Endodermal cell (in vitro differentiated cells): ENCODE results near the gene TBPL2. TPM values are rescaled to one million over a fixed set of nuclear protein-coding genes. Genes with fewer than 3 reads are reported as not detected.
"Not testable (repeated sequence)": the region's sequence is repeated elsewhere in the genome, so short reads cannot be mapped to it uniquely, and the experiment has no call there.

Experiments used
- DNase-seq: peaks from one replicate; pipeline ENCODE4 v3.0.0-alpha.2; 2017
- H3K27ac ChIP-seq: 2 replicates; pipeline ENCODE4 v1.5.1; 2013; ENCODE audit warnings: mild to moderate bottlenecking, low read depth, low read length, moderate library complexity
- H3K27me3 ChIP-seq: 2 replicates; pipeline ENCODE4 v1.6.1; 2013; ENCODE audit warnings: mild to moderate bottlenecking, low read length, moderate library complexity; ENCODE audit not compliant: insufficient read depth, control insufficient read depth, poor library complexity, severe bottlenecking
- H3K36me3 ChIP-seq: 2 replicates; pipeline ENCODE4 v1.7.0; 2013; ENCODE audit warnings: mild to moderate bottlenecking, low read length, moderate library complexity; ENCODE audit not compliant: control insufficient read depth, insufficient read depth
- H3K4me1 ChIP-seq: one replicate; pipeline ENCODE4 v1.7.0; 2013; ENCODE audit warnings: low read length; ENCODE audit not compliant: control insufficient read depth, insufficient read depth
- H3K4me3 ChIP-seq: 2 replicates; pipeline ENCODE4 v1.5.1; 2013; ENCODE audit warnings: mild to moderate bottlenecking, low read length, moderate library complexity
- H3K9ac ChIP-seq: 2 replicates; pipeline ENCODE4 v1.6.1; 2013; ENCODE audit warnings: mild to moderate bottlenecking, low read length, moderate library complexity; ENCODE audit not compliant: poor library complexity, severe bottlenecking; ENCODE audit errors: extremely low read depth
- H3K9me3 ChIP-seq: 2 replicates; pipeline ENCODE4 v1.6.1; 2013; ENCODE audit warnings: mild to moderate bottlenecking, low read length, moderate library complexity; ENCODE audit not compliant: control insufficient read depth
- H3K27ac Mint-ChIP-seq: 2 replicates; pipeline ENCODE4 v1.8.0; 2020; ENCODE audit warnings: mixed read lengths
- H3K27me3 Mint-ChIP-seq: 2 replicates; pipeline ENCODE4 v1.8.0; 2021; ENCODE audit warnings: mild to moderate bottlenecking, mixed read lengths; ENCODE audit not compliant: insufficient read depth
- H3K36me3 Mint-ChIP-seq: 2 replicates; pipeline ENCODE4 v1.8.0; 2020; ENCODE audit warnings: low read depth, mixed read lengths
- H3K4me1 Mint-ChIP-seq: 2 replicates; pipeline ENCODE4 v1.8.0; 2020; ENCODE audit warnings: mixed read lengths
- H3K4me3 Mint-ChIP-seq: 2 replicates; pipeline ENCODE4 v1.8.0; 2020; ENCODE audit warnings: mild to moderate bottlenecking, moderate library complexity, mixed read lengths
- H3K9me3 Mint-ChIP-seq: 2 replicates; pipeline ENCODE4 v1.8.0; 2020; ENCODE audit warnings: mild to moderate bottlenecking, mixed read lengths
- CTCF ChIP-seq: fragments of 200-600 bp; sonication (generic); conservative IDR thresholded peaks from 2 replicates; pipeline ENCODE4 v1.5.0; 2021; ENCODE audit warnings: antibody characterized with exemption, mild to moderate bottlenecking
- WGBS, 2 experiments: methylation state at CpG; one replicate each; pipeline versions ENCODE4 v1.1.5 to v1.1.7; 2013; ENCODE audit warnings: missing lambda C conversion rate in 2 of 2, mixed read lengths in 1 of 2; ENCODE audit not compliant: insufficient coverage in 1 of 2, insufficient read length in 1 of 2; 5-methylcytosine and 5-hydroxymethylcytosine counted together
- total RNA-seq, 2 donors: library from RNA; stranded (reverse); fragmentation: NEBNext Ultra II Directional in 1 of 2; extraction: Animal tissue kit (Norgen Biotek cat#: 25700) in 1 of 2; gene quantifications; 2 replicates in 1 of 2; 3 replicates in 1 of 2; pipeline ENCODE4 v1.2.1, GENCODE V29; 2021

The TBPL2 gene
- total RNA-seq, 2 donors from 2014 or later = not detected

DNA sequence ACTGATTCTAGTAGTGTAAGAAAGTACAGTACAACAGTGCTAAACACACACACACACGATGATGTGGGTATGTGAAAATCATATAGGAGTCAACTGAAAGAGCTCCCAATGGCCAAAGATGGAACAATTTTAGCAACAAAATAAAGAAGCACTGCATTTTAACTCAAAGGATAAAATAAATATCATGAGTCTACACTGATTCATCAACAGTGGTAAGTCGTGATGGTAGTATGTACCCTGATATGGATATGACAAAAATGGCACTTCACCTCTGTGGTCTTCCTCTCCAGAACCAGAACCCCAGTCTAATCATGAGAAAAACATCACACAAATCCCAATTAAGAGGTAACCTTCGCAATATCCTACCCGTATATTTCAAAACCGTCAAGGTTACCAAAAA lies 41.4 kb upstream of the TBPL2 start:
- no peak overlapping the region for H3K27ac ChIP-seq
- no peak overlapping the region for H3K9ac ChIP-seq
- no peak for TF ChIP-seq CTCF

GRCh38 chr14:55477680-55478079 lies 37.3 kb upstream of the TBPL2 start:
- TF ChIP-seq CTCF = no peak
- H3K9me3 Mint-ChIP-seq = no peaks in the 10 kb centered on the region
- H3K4me1 Mint-ChIP-seq = no peaks in the 10 kb centered on the region
- H3K36me3 ChIP-seq = no peaks in the 10 kb centered on the region
- no peak for DNase-seq
- H3K9ac ChIP-seq = no peak overlapping the region
- WGBS, 2 experiments = 86 to 96% methylated on average over 3 to 4 of the region's 4 CpGs
- H3K27me3 Mint-ChIP-seq = no peaks in the 10 kb centered on the region
- no peak overlapping the region for H3K27ac ChIP-seq
- no peaks in the 10 kb centered on the region for H3K4me1 ChIP-seq
- no peaks in the 10 kb centered on the region for H3K9me3 ChIP-seq
- no peak overlapping the region for H3K4me3 ChIP-seq
- H3K27me3 ChIP-seq = no peaks in the 10 kb centered on the region
- no peak overlapping the region for H3K27ac Mint-ChIP-seq
- no peaks in the 10 kb centered on the region for H3K36me3 Mint-ChIP-seq
- H3K4me3 Mint-ChIP-seq = no peak overlapping the region

More for the DNA sequence above, 41.4 kb upstream of the TBPL2 start:
- Mint-ChIP-seq H3K27me3 (no peaks in the 10 kb centered on the region), H3K4me1 (no peaks in the 10 kb centered on the region), H3K36me3 (no peaks in the 10 kb centered on the region), H3K27ac (no peak overlapping the region), H3K9me3 (no peaks in the 10 kb centered on the region), H3K4me3 (no peak overlapping the region)
- H3K36me3 ChIP-seq = no peaks in the 10 kb centered on the region
- H3K9me3 ChIP-seq = no peaks in the 10 kb centered on the region
- H3K27me3 ChIP-seq = no peaks in the 10 kb centered on the region
- 99 to 100% methylated on average over 1 to 5 of the region's 5 CpGs for WGBS, 2 experiments
- no peak for DNase-seq
- no peaks in the 10 kb centered on the region for H3K4me1 ChIP-seq
- no peak overlapping the region for H3K4me3 ChIP-seq

- H3K4me1 ChIP-seq, DNase-seq, H3K9ac ChIP-seq, H3K27me3 ChIP-seq, H3K36me3 Mint-ChIP-seq, H3K4me3 ChIP-seq, H3K9me3 ChIP-seq, H3K9me3 Mint-ChIP-seq, H3K4me1 Mint-ChIP-seq, H3K4me3 Mint-ChIP-seq, H3K27ac Mint-ChIP-seq, H3K27ac ChIP-seq, H3K27me3 Mint-ChIP-seq, H3K36me3 ChIP-seq: not testable (repeated sequence)
- 98 to 100% methylated on average over 1 to 3 of the region's 3 CpGs for WGBS, 2 experiments
These were observed 36.0 kb upstream of the TBPL2 start for GRCh38 chr14:55476448-55476847.

DNA sequence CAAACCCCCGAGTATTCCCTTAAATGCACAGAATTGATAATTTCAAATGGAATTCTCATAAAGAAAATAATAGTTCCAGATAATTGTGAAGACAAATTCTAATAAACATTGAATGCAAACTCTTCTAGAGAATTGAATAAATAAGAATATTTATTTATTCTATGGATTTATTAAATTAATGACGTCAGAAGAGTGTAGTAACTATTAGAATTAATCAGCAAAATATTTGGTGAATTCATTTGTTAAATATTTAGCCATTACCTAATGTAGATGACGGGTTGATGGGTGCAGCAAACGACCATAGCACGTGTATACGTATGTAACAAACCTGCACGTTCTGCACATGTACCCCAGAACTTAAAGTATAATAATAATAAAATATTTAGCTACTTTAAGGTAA lies 33.4 kb upstream of the TBPL2 start:
- Histone ChIP-seq H3K9ac (no peak overlapping the region), H3K9me3 (peaks cover under 1% of the 10 kb centered on the region), H3K36me3 (no peaks in the 10 kb centered on the region), H3K27ac (no peak overlapping the region), H3K27me3 (no peaks in the 10 kb centered on the region), H3K4me1 (no peaks in the 10 kb centered on the region), H3K4me3 (no peak overlapping the region)
- H3K27ac Mint-ChIP-seq = no peak overlapping the region
- DNase-seq = no peak
- H3K27me3 Mint-ChIP-seq = no peaks in the 10 kb centered on the region
- no peaks in the 10 kb centered on the region for H3K36me3 Mint-ChIP-seq
- no peak for TF ChIP-seq CTCF
- 96% methylated on average over 4 of the region's 7 CpGs; no CpG with 5 or more reads in 1 of the 2 experiments for WGBS, 2 experiments
- no peak overlapping the region for H3K4me3 Mint-ChIP-seq
- H3K4me1 Mint-ChIP-seq = no peaks in the 10 kb centered on the region
- peaks cover 5% of the 10 kb centered on the region for H3K9me3 Mint-ChIP-seq
